Measurements from ENCODE around the gene CIPC.

Gene CIPC

DNA sequence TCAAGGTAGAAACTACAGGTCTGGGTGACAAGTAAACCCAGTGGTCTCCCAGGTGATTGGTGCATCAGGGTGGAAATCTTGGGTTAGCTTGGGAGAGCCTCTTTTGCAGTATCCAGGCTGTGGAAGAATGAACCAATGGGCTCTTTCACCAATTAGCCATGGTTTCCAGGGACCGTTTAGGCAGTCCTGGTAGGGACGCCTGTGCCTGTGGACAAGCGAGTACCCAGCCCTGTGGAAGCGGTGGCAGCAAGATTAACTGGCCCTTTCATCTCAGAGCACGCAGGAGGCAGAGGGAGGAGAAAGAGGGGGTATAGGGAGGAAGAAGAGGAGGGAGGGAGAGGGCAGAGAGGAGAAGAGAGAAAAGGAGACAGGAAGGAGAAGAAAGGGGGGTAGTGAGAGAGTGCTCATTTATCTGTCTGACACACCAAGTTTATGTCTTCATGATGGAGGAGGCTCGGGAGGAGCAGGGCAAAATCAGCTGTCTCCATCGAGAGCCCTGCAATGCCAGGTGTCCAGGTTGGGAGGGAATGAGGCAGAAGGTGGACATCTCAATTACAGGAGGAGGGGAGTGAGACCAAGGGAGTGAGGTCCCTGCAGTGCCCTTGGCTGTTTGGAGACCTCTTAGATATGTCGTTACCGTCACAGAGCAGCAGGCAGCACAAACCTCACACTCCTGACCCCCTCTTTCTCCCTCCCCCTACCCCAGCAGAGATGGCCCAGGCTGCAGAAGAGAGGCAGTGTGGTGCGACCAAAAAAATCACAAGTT, 48.1 kb downstream of the CIPC start:
- in situ Hi-C loops (cut with HindIII; ENCODE audit: low sequenced_read_pairs) = no loop called here
- H3K4me3 ChIP-seq (ENCODE audit: low read depth, low read length) = no peak overlapping the region
- DNase-seq (ENCODE audit: low read depth, low spot score) = no peak
- TF ChIP-seq, protein P1, sequence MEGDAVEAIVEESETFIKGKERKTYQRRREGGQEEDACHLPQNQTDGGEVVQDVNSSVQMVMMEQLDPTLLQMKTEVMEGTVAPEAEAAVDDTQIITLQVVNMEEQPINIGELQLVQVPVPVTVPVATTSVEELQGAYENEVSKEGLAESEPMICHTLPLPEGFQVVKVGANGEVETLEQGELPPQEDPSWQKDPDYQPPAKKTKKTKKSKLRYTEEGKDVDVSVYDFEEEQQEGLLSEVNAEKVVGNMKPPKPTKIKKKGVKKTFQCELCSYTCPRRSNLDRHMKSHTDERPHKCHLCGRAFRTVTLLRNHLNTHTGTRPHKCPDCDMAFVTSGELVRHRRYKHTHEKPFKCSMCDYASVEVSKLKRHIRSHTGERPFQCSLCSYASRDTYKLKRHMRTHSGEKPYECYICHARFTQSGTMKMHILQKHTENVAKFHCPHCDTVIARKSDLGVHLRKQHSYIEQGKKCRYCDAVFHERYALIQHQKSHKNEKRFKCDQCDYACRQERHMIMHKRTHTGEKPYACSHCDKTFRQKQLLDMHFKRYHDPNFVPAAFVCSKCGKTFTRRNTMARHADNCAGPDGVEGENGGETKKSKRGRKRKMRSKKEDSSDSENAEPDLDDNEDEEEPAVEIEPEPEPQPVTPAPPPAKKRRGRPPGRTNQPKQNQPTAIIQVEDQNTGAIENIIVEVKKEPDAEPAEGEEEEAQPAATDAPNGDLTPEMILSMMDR (IDR thresholded peaks at IDR 0.05; ENCODE audit: low read depth, low read length) = no peak

- in situ Hi-C loops (cut with HindIII; ENCODE audit: low sequenced_read_pairs) = no loop called here
- TF ChIP-seq, protein P1 (IDR thresholded peaks at IDR 0.05; ENCODE audit: low read depth, low read length) = no peak
Observed at GRCh38 chr14:77148510-77149231, 50.6 kb downstream of the CIPC start.

DNA sequence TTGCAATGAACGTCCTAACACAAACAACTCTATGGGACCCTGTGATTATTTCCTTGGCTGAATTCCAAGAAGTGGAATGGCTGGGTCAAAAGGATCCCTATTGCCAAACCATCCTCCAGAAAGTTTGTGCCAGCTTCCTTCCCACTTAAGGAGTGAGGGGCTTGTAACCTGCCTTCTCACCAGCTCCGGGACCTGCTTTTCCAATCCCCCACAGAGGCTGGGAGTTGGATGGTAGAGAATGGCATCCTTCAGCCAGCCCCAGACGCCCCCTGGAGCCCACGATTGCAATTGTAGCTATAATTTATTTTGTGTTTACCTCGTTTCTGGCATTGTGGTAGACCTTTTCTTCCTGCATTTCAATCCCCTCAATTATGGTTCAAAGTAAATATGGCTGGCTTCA, 53.2 kb downstream of the CIPC start:
- DNase-seq (ENCODE audit: low read depth, low spot score) = no peak
- H3K4me3 ChIP-seq (ENCODE audit: low read depth, low read length) = no peak overlapping the region
- TF ChIP-seq, protein P1 (IDR thresholded peaks at IDR 0.05; ENCODE audit: low read depth, low read length) = peak; percentile 66
- in situ Hi-C loops (cut with HindIII; ENCODE audit: low sequenced_read_pairs) = no loop called here

More at GRCh38 chr14:77148510-77149231, 50.6 kb downstream of the CIPC start:
- no peak for DNase-seq (ENCODE audit: low read depth, low spot score)
- H3K4me3 ChIP-seq (ENCODE audit: low read depth, low read length) = no peak overlapping the region

- in situ Hi-C loops (cut with HindIII; ENCODE audit: low sequenced_read_pairs) = no loop called here
- no peak for DNase-seq (ENCODE audit: low read depth, low spot score)
- H3K4me3 ChIP-seq (ENCODE audit: low read depth, low read length) = no peak overlapping the region
- TF ChIP-seq, protein P1 (IDR thresholded peaks at IDR 0.05; ENCODE audit: low read depth, low read length) = no peak
Observed at GRCh38 chr14:77151918-77152588, 54.0 kb downstream of the CIPC start.

DNA sequence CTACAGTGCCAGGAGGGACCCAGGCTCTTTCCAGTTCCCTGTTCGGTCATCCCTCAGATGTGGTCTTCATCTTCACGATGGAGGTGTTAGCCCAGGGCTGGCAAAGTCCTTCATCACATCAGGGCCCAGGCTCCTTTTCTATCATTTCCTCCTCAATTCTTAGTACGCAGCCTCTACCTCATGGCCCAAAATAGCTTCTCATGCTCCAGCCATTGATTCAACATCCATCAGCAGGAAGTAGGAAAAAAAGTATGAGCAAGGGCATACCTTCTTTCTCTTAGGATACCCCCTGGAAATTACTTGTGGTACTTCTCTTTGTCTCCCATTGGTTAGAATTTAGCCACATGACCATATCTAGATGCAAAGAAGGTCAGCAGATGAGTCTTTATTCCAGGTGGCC, 55.7 kb downstream of the CIPC start:
- TF ChIP-seq, protein P1 (IDR thresholded peaks at IDR 0.05; ENCODE audit: low read depth, low read length) = no peak
- no peak for DNase-seq (ENCODE audit: low read depth, low spot score)
- no peak overlapping the region for H3K4me3 ChIP-seq (ENCODE audit: low read depth, low read length)
- in situ Hi-C loops (cut with HindIII; ENCODE audit: low sequenced_read_pairs) = no loop called here

GRCh38 chr14:77154421-77154820, 56.4 kb downstream of the CIPC start:
- in situ Hi-C loops (cut with HindIII; ENCODE audit: low sequenced_read_pairs) = no loop called here
- DNase-seq (ENCODE audit: low read depth, low spot score) = no peak

More at GRCh38 chr14:77154421-77154820, 56.4 kb downstream of the CIPC start:
- TF ChIP-seq, protein P1 (IDR thresholded peaks at IDR 0.05; ENCODE audit: low read depth, low read length) = no peak
- H3K4me3 ChIP-seq (ENCODE audit: low read depth, low read length) = no peak overlapping the region

All from astrocyte of the spinal cord (primary cell).